Epithelial cell of esophagus (primary cell): ENCODE data around the gene GP2.

Experiments
- DNase-seq: peaks from one replicate; pipeline ENCODE4 v3.0.0; 2010; ENCODE audit warnings: low read depth
- H3K4me3 ChIP-seq: 2 replicates; pipeline ENCODE4 v1.5.1; 2011; ENCODE audit warnings: mild to moderate bottlenecking, low read length, control low read depth
- TF ChIP-seq, protein P1 (sequence below): IDR thresholded peaks from 2 replicates; pipeline ENCODE4 v1.5.1; 2011; ENCODE audit warnings: low read depth, mild to moderate bottlenecking, low read length, control low read depth, inconsistent platforms; ENCODE audit not compliant: insufficient read depth; ENCODE audit errors: missing control alignments

The GP2 gene

DNA sequence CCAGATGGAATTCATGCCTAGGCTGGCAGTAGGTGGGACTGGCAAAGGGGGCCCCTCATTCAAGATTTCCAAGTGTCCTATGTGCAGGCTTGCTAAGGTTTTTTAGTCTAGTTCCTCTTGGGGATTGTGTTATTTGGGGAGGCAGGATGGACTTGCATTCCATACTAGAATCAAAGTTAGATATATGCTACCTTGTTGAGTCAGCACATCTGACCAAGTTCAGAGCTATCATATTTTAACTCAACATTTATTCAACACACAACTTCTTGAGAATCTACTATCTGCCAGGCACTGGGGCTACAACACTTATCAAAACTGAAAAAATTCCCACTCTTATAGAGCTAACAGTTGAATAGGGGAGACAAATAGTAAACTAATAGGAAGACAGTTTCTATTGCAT is 6.7 kb downstream of the GP2 start:
- no peak overlapping the region for H3K4me3 ChIP-seq
- DNase-seq, result no peak
- TF ChIP-seq, protein P1, sequence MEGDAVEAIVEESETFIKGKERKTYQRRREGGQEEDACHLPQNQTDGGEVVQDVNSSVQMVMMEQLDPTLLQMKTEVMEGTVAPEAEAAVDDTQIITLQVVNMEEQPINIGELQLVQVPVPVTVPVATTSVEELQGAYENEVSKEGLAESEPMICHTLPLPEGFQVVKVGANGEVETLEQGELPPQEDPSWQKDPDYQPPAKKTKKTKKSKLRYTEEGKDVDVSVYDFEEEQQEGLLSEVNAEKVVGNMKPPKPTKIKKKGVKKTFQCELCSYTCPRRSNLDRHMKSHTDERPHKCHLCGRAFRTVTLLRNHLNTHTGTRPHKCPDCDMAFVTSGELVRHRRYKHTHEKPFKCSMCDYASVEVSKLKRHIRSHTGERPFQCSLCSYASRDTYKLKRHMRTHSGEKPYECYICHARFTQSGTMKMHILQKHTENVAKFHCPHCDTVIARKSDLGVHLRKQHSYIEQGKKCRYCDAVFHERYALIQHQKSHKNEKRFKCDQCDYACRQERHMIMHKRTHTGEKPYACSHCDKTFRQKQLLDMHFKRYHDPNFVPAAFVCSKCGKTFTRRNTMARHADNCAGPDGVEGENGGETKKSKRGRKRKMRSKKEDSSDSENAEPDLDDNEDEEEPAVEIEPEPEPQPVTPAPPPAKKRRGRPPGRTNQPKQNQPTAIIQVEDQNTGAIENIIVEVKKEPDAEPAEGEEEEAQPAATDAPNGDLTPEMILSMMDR, result no peak

DNA sequence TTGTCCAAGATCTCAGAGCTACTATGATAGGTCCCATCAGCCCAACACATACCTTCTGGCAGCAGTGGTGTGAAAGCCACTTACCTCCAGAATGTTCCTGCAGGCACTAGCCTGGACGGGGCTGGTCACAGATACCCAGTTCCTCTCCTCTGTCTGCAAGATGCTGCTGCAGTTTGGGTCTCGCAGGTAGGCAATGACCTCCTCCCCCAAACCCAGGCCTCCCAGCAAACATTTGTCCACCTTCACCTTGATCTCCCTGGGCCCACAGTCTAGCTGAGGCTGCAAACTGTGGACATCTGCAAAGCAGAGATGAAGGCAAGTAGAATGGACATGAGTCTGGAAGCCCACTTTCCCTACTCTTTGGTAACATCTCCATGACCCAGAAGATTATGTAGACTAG is 7.1 kb downstream of the GP2 start:
- no peak for DNase-seq
- TF ChIP-seq, protein P1, result no peak
- no peak overlapping the region for H3K4me3 ChIP-seq

DNA sequence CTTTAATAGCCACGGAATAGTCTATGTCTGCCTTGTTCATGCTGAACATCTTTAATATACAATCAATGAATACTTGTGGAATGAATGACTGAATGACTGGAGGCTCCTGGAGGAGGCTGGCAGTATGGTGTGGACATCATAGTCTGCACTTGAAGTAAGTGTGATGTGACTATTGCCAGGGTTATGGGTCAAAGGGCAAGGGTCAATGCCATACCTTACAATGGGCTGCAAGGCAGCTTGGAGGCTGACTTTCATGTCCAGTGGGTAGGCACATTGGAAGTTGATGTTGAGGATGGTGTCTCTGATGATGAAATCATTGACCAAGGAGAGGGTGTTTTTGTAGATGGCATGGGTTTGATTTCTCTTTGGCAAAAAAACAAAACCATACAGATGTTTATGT is 7.9 kb downstream of the GP2 start:
- TF ChIP-seq, protein P1, result no peak
- H3K4me3 ChIP-seq, result no peak overlapping the region
- no peak for DNase-seq

DNA sequence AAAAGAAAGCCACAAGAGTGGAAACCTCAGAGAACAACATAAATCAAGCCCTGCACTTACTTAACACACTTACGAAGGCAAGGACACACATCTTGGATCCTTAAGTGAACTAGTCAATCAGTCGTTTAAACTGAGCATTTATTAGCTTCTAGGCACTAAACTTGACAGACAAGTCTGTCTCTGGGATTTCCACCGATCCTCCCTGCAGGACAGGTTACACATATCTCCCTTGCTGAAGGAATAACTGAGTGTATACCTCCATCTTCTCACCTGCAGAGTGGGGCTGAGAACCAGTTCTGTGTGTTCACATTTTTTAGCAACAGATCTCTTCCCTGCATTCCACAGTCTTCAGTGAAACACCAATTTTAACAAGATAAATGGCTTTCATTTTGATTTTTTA is 8.9 kb downstream of the GP2 start:
- no peak for DNase-seq
- no peak overlapping the region for H3K4me3 ChIP-seq
- TF ChIP-seq, protein P1, result no peak

DNA sequence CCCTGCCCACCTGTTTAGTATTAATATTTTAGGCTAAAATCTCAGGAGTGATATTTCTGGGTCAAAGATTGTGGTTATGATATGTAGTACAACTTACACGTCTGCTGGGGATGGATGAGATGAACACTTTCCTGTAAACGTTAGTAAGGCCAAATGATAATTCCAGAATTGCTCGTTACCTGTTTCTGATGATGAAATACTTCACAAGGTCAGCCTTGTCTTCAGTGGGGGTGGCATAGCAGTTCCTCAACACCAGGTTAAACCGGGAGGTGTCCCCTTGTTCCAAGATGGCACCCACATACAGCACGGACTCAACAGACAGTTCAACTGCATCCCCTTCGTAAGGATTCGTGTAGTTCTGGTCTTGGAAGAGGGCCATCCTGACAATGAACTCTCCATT is 9.3 kb downstream of the GP2 start:
- TF ChIP-seq, protein P1, result no peak
- no peak overlapping the region for H3K4me3 ChIP-seq
- DNase-seq, result no peak

DNA sequence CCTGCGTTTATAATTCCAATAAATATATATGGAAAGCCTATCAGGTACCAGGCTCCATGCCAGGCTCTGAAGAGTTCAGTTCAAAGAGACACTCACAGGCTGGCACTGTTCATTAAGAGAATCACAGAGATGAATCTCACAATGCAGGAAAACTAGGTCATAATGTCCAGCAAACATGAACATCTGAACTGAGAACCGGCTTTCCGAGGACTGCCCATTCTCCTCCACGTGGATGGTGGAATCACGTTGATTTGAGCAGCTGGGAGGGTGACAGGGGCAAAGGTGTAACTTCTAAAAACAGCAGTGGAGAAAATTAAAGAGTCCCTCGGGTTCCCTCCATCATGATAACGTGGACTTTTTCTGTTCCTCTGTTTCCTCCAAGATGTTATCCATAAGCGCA is 10.2 kb downstream of the GP2 start:
- no peak for DNase-seq
- TF ChIP-seq, protein P1, result no peak
- H3K4me3 ChIP-seq, result no peak overlapping the region

DNA sequence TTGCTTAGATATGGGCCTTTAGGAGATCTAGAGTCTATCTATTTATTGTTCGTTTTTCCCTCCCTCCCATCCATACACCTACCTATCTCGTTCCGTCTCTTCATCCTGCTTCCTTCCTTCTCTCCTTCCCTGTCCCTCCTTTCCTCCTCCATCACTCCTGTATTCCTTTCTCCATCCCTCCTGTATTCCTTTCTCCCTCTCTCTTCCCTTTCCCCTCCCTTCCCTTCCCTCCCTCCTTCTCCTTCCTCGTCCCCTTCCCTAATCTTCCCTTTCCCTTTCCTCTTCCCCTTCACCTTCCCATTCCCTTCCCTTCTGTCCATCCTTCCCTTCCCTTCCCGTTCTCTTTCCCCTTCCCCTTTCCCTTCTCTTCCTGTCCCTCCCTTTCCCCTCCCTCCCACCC is 10.6 kb downstream of the GP2 start:
- DNase-seq, result no peak
- TF ChIP-seq, protein P1, result no peak
- H3K4me3 ChIP-seq, result no peak overlapping the region
